ENCODE measurements around the gene HECW1. TPM values are rescaled to one million over a fixed set of nuclear protein-coding genes. Genes with fewer than 3 reads are reported as not detected.

Gene HECW1
- 10.9 to 14.2 TPM (median 12.0 TPM) in 5 replicates for total RNA-seq (2022; extraction: Qiagen RNA extraction; ENCODE audit: low read depth)

DNA sequence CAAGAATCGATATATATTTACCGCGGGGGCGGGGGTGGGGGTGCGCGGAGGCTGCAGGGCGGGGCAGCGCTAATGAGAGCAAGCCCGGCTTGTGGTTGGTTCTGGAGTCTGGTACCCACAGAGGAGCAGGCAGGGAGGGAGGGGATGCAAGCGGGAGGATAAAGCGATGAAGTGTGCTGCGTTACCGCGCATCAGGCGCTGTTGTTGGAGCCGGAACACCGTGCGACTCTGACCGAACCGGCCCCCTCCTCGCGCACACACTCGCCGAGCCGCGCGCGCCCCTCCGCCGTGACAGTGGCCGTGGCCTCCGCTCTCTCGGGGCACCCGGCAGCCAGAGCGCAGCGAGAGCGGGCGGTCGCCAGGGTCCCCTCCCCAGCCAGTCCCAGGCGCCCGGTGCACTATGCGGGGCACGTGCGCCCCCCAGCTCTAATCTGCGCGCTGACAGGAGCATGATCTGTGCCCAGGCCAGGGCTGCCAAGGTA, at the start of gene HECW1:
HECW1 (plus strand) TSS at position 189 of the 482 bp plus-strand sequence. CDS start 131,259 bp downstream, outside the sequence.

DNA sequence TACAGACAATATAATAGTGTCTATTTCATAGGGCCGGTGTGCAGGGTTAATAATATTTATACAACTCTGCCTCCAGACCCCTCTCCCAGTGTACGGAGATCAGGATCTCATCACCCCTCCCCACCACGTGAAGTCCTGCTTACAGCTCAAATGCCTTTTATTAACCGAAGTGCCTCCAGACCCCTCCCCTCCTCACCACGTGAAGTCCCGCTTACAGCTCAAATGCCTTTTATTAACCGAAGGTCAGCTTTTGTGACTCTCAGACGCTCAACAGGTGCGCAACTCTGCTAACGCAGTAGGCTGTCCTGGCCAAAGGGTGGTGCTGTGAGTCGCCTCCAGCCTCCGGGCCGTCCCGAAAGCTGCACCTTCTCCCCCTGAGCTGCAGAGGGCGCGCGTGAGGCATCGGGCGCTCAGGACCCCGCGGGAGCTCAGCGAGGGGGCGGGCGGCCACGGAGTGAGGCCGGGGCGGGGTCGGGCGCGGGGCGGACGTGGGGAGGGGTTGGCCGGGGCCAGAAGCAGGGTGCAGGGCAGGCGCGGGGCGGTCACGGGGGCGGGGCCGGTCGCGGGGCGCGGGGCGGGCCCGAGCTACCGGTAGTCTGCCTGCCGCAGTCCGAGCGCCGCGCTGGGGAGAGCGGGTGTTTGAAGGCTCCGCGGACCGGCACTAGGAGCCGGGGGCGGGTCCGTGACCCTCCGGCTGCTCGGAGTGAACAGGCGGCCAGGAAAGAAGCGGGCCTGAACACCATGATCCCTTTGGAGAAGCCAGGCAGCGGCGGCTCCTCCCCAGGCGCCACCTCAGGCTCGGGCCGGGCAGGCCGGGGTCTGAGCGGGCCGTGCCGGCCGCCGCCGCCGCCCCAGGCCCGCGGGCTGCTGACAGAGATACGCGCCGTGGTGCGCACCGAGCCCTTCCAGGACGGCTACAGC, 470.3 kb downstream of the HECW1 start, which contains the start of gene STK17A:
STK17A (plus strand) TSS at position 606 of the 921 bp plus-strand sequence; CDS start at position 742, 136 bp downstream.

Other genes with a start within 250 kb of the HECW1 start
- gene C7orf25, start 200.6 kb upstream of the HECW1 start, total RNA-seq (2022; extraction: Qiagen RNA extraction; ENCODE audit: low read depth), result 1.4 to 3.5 TPM (median 2.1 TPM) in 5 replicates
- 193 to 217 TPM (median 207 TPM) in 5 replicates for gene PSMA2, start 180.5 kb upstream of the HECW1 start, total RNA-seq (2022; extraction: Qiagen RNA extraction; ENCODE audit: low read depth)
- 71.7 to 91.4 TPM (median 78.2 TPM) in 5 replicates for gene MRPL32, start 180.3 kb upstream of the HECW1 start, total RNA-seq (2022; extraction: Qiagen RNA extraction; ENCODE audit: low read depth)